H9 (cell line): ENCODE results near the gene BOD1. TPM values are rescaled to one million over a fixed set of nuclear protein-coding genes. Genes with fewer than 3 reads are reported as not detected.

ENCODE experiments used
- DNase-seq: peaks from one replicate; pipeline ENCODE4 v3.0.0-alpha.2; 2017
- H2AFZ ChIP-seq: one replicate; pipeline ENCODE4 v1.6.1; 2013; ENCODE audit warnings: mild to moderate bottlenecking, low read length, control low read depth, moderate library complexity
- H2AK5ac ChIP-seq: 2 replicates; pipeline ENCODE4 v1.6.1; 2013; ENCODE audit warnings: low read length, control low read depth, mixed read lengths; ENCODE audit not compliant: insufficient read length
- H2BK120ac ChIP-seq: one replicate; pipeline ENCODE4 v1.6.1; 2013; ENCODE audit warnings: low read depth, mild to moderate bottlenecking, low read length, control low read depth, inconsistent platforms; ENCODE audit not compliant: poor library complexity, severe bottlenecking
- H2BK12ac ChIP-seq: 2 replicates; pipeline ENCODE4 v1.6.1; 2013; ENCODE audit warnings: low read length, control low read depth, mixed read lengths, low read depth; ENCODE audit not compliant: insufficient read length
- H2BK15ac ChIP-seq: 2 replicates; pipeline ENCODE4 v1.6.1; 2013; ENCODE audit warnings: low read depth, low read length, control low read depth
- H2BK20ac ChIP-seq: one replicate; pipeline ENCODE4 v1.6.1; 2013; ENCODE audit warnings: low read depth, mild to moderate bottlenecking, low read length, control low read depth, inconsistent platforms; ENCODE audit not compliant: poor library complexity, severe bottlenecking
- H2BK5ac ChIP-seq: 2 replicates; pipeline ENCODE4 v1.6.1; 2013; ENCODE audit warnings: low read length, control low read depth, mixed read lengths; ENCODE audit not compliant: insufficient read length
- H3K14ac ChIP-seq: 2 replicates; pipeline ENCODE4 v1.6.1; 2013; ENCODE audit warnings: low read length, control low read depth; ENCODE audit not compliant: insufficient read depth
- H3K18ac ChIP-seq: 2 replicates; pipeline ENCODE4 v1.6.1; 2013; ENCODE audit warnings: low read depth, mild to moderate bottlenecking, mixed read lengths, low read length, control low read depth; ENCODE audit not compliant: insufficient read length
- H3K23ac ChIP-seq: 2 replicates; pipeline ENCODE4 v1.6.1; 2013; ENCODE audit warnings: low read length, control low read depth, mixed read lengths, low read depth; ENCODE audit not compliant: insufficient read length
- H3K23me2 ChIP-seq: 2 replicates; pipeline ENCODE4 v1.6.1; 2013; ENCODE audit warnings: low read depth, mild to moderate bottlenecking, mixed read lengths, low read length, control low read depth; ENCODE audit not compliant: insufficient read length, poor library complexity, severe bottlenecking
- H3K27ac ChIP-seq: 2 replicates; pipeline ENCODE4 v1.5.1; 2013; ENCODE audit warnings: low read length, control low read depth, mixed read lengths, low read depth; ENCODE audit not compliant: insufficient read length
- H3K27me3 ChIP-seq: 2 replicates; pipeline ENCODE4 v1.6.1; 2013; ENCODE audit warnings: low read length, control low read depth, inconsistent platforms; ENCODE audit not compliant: insufficient read depth
- H3K4ac ChIP-seq: 2 replicates; pipeline ENCODE4 v1.6.1; 2013; ENCODE audit warnings: low read depth, mild to moderate bottlenecking, control low read depth, inconsistent platforms, low read length, moderate library complexity
- H3K4me1 ChIP-seq: 2 replicates; pipeline ENCODE4 v1.6.1; 2013; ENCODE audit warnings: low read length, control low read depth, inconsistent platforms; ENCODE audit not compliant: insufficient read depth
- H3K4me2 ChIP-seq: 2 replicates; pipeline ENCODE4 v1.6.1; 2013; ENCODE audit warnings: low read length, control low read depth, mixed read lengths; ENCODE audit not compliant: insufficient read length, insufficient read depth
- H3K56ac ChIP-seq: 2 replicates; pipeline ENCODE4 v1.6.1; 2013; ENCODE audit warnings: low read depth, mild to moderate bottlenecking, mixed read lengths, low read length, control low read depth; ENCODE audit not compliant: insufficient read length
- H3K79me1 ChIP-seq: 2 replicates; pipeline ENCODE4 v1.6.1; 2013; ENCODE audit warnings: low read depth, mild to moderate bottlenecking, moderate library complexity, low read length, control low read depth, inconsistent platforms; ENCODE audit not compliant: insufficient read depth, poor library complexity, severe bottlenecking
- H3K79me2 ChIP-seq: 2 replicates; pipeline ENCODE4 v1.6.1; 2013; ENCODE audit warnings: low read length, control low read depth, inconsistent platforms; ENCODE audit not compliant: insufficient read depth
- H3K9ac ChIP-seq: 2 replicates; pipeline ENCODE4 v1.6.1; 2013; ENCODE audit warnings: low read length, control low read depth, mixed read lengths; ENCODE audit not compliant: insufficient read length; ENCODE audit errors: extremely low read depth
- H3K9me3 ChIP-seq: one replicate; pipeline ENCODE4 v1.6.1; 2013; ENCODE audit warnings: low read depth, low read length, inconsistent platforms; ENCODE audit not compliant: control insufficient read depth
- H3T11ph ChIP-seq: one replicate; pipeline ENCODE4 v1.6.1; 2013; ENCODE audit warnings: mild to moderate bottlenecking, low read length, control low read depth, inconsistent platforms
- H4K20me1 ChIP-seq: one replicate; pipeline ENCODE4 v1.6.1; 2013; ENCODE audit not compliant: control insufficient read depth, insufficient read length, insufficient read depth
- H4K5ac ChIP-seq: 2 replicates; pipeline ENCODE4 v1.6.1; 2013; ENCODE audit warnings: low read depth, mild to moderate bottlenecking, mixed read lengths, low read length, control low read depth; ENCODE audit not compliant: insufficient read length
- H4K8ac ChIP-seq: replicated peaks from 2 replicates; pipeline ENCODE4 v1.6.1; 2013; ENCODE audit warnings: low read length, control low read depth, mixed read lengths, low read depth; ENCODE audit not compliant: insufficient read length
- H4K91ac ChIP-seq: 2 replicates; pipeline ENCODE4 v1.6.1; 2013; ENCODE audit warnings: low read depth, mild to moderate bottlenecking, moderate library complexity, mixed read lengths, low read length, control low read depth; ENCODE audit not compliant: insufficient read length
- H3K27ac Mint-ChIP-seq, 3 experiments: 2 replicates in 2 of 3; 3 replicates in 1 of 3; pipeline ENCODE4 v1.8.0; 2020 to 2021; ENCODE audit warnings: mixed read lengths in 3 of 3, mild to moderate bottlenecking in 1 of 3, moderate library complexity in 1 of 3
- H3K27me3 Mint-ChIP-seq: 2 replicates; pipeline ENCODE4 v1.8.0; 2021; ENCODE audit warnings: low read depth, mild to moderate bottlenecking, moderate library complexity, mixed read lengths
- H3K36me3 Mint-ChIP-seq, 3 experiments: 2 replicates in 2 of 3; 3 replicates in 1 of 3; pipeline ENCODE4 v1.8.0; 2020 to 2021; ENCODE audit warnings: low read depth in 3 of 3, mixed read lengths in 3 of 3; ENCODE audit not compliant: insufficient read depth in 1 of 3
- H3K4me1 Mint-ChIP-seq, 2 experiments: 2 replicates each; pipeline ENCODE4 v1.8.0; 2020; ENCODE audit warnings: mixed read lengths in 2 of 2
- H3K4me3 Mint-ChIP-seq, 2 experiments: 2 replicates in 1 of 2; 3 replicates in 1 of 2; pipeline ENCODE4 v1.8.0; 2020 to 2021; ENCODE audit warnings: mild to moderate bottlenecking in 2 of 2, mixed read lengths in 2 of 2, moderate library complexity in 1 of 2
- H3K9me3 Mint-ChIP-seq, 2 experiments: 2 replicates in 1 of 2; 3 replicates in 1 of 2; pipeline ENCODE4 v1.8.0; 2020; ENCODE audit warnings: mild to moderate bottlenecking in 2 of 2, mixed read lengths in 2 of 2, moderate library complexity in 1 of 2
- WGBS: extraction: QIAGEN DNeasy Blood & Tissue Kit; methylation state at CpG from one replicate; pipeline ENCODE4 v1.1.7; 2013; ENCODE audit warnings: missing lambda C conversion rate, low lambda C conversion rate, mixed read lengths; ENCODE audit not compliant: insufficient read length; ENCODE audit errors: extremely low coverage; 5-methylcytosine and 5-hydroxymethylcytosine counted together
- total RNA-seq: library from RNA; stranded (reverse); gene quantifications from 2 replicates; pipeline ENCODE4 v1.2.1, GENCODE V29; 2021
- TF ChIP-seq, protein P1 (sequence below): fragments of 200-600 bp; sonication (generic); conservative IDR thresholded peaks from 3 replicates; pipeline ENCODE4 v1.8.0; 2021; ENCODE audit warnings: antibody characterized with exemption, mild to moderate bottlenecking

Gene BOD1
- total RNA-seq, 1 experiment from 2014 or later = 121 TPM

DNA sequence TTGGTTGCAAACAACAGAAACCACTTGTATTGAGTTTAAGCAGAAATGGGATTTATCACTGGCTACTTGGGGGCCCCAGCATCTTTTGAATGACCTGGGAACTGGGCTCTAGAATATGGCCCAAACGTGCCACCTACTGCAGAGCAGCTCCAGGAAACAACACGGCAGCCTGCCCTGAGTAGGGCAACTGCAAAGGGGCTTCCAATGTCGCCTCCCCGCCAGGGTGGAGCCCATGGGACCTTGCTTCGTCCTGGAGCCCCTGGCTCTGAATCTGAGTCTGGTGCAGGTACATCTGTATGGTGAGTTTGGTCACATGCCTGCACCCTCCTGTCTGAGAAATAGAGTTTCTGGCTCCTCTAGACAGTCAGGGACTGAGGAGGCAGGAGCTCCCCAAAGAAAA is 38.6 kb downstream of the BOD1 start:
- H2AFZ ChIP-seq = no peak overlapping the region
- Mint-ChIP-seq H3K4me3 (no peak overlapping the region), H3K27ac (no peak overlapping the region), H3K36me3 (peaks cover 0 to 10% (median 4%) of the 10 kb centered on the region in 3 experiments; a peak in 4 of 7 replicates), H3K4me1 (peaks cover 10 to 19% of the 10 kb centered on the region in 2 experiments), H3K27me3 (peaks cover 21% of the 10 kb centered on the region), H3K9me3 (peaks cover 13 to 17% of the 10 kb centered on the region in 2 experiments)
- H3K14ac ChIP-seq = no peak overlapping the region; the same call in 1 of the 2 replicates
- no peak overlapping the region for H3K9ac ChIP-seq
- H4K8ac ChIP-seq = no peak overlapping the region
- no peaks in the 10 kb centered on the region for H4K20me1 ChIP-seq
- no peaks in the 10 kb centered on the region for H3K9me3 ChIP-seq
- H4K91ac ChIP-seq = no peak overlapping the region
- H3K79me1 ChIP-seq = no peaks in the 10 kb centered on the region
- no peak overlapping the region for H3K27ac ChIP-seq
- no peaks in the 10 kb centered on the region for H3K23me2 ChIP-seq
- H3T11ph ChIP-seq = no peak overlapping the region
- no peak overlapping the region for H2BK5ac ChIP-seq
- WGBS = no CpG with 5 or more reads among the region's 5 CpGs
- H3K27me3 ChIP-seq = no peaks in the 10 kb centered on the region
- TF ChIP-seq, protein P1, sequence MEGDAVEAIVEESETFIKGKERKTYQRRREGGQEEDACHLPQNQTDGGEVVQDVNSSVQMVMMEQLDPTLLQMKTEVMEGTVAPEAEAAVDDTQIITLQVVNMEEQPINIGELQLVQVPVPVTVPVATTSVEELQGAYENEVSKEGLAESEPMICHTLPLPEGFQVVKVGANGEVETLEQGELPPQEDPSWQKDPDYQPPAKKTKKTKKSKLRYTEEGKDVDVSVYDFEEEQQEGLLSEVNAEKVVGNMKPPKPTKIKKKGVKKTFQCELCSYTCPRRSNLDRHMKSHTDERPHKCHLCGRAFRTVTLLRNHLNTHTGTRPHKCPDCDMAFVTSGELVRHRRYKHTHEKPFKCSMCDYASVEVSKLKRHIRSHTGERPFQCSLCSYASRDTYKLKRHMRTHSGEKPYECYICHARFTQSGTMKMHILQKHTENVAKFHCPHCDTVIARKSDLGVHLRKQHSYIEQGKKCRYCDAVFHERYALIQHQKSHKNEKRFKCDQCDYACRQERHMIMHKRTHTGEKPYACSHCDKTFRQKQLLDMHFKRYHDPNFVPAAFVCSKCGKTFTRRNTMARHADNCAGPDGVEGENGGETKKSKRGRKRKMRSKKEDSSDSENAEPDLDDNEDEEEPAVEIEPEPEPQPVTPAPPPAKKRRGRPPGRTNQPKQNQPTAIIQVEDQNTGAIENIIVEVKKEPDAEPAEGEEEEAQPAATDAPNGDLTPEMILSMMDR = no peak
- DNase-seq = no peak
- H2BK15ac ChIP-seq = no peak overlapping the region
- no peaks in the 10 kb centered on the region for H3K79me2 ChIP-seq
- no peak overlapping the region for H4K5ac ChIP-seq
- H3K4ac ChIP-seq = no peak overlapping the region
- H2BK12ac ChIP-seq = no peak overlapping the region
- H3K23ac ChIP-seq = no peak overlapping the region
- H2AK5ac ChIP-seq = no peak overlapping the region
- no peak overlapping the region for H3K56ac ChIP-seq
- H2BK20ac ChIP-seq = no peak overlapping the region
- no peak overlapping the region for H2BK120ac ChIP-seq
- H3K4me1 ChIP-seq = no peaks in the 10 kb centered on the region
- H3K4me2 ChIP-seq = no peak overlapping the region
- H3K18ac ChIP-seq = no peak overlapping the region
